Natural killer cell (primary cell): ENCODE measurements around the gene SNAP47. TPM values are rescaled to one million over a fixed set of nuclear protein-coding genes. Genes with fewer than 3 reads are reported as not detected.

Experiments used
- ATAC-seq, 3 donors: fragments of 150-1000 bp in 2 of 3; fragments of 200-7000 bp in 1 of 3; cut with Tn5 transposase; 1 replicate in 1 of 3; 2 replicates in 2 of 3; pipeline ENCODE4 v1.10.0; 2021; ENCODE audit warnings: mild to moderate bottlenecking in 2 of 3, moderate library complexity in 2 of 3
- DNase-seq, 2 donors: peaks; one replicate each; pipeline versions ENCODE4 v3.0.0 to v3.0.0-alpha.2; 2013 to 2021; ENCODE audit warnings: mixed read lengths in 1 of 2
- H3K27ac ChIP-seq: one replicate; pipeline ENCODE4 v1.5.1; 2013; ENCODE audit warnings: mild to moderate bottlenecking, low read length
- H3K27me3 ChIP-seq: one replicate; pipeline ENCODE4 v1.6.1; 2013; ENCODE audit warnings: low read length; ENCODE audit not compliant: control insufficient read depth, insufficient read depth
- H3K36me3 ChIP-seq: one replicate; pipeline ENCODE4 v1.6.1; 2013; ENCODE audit warnings: low read length; ENCODE audit not compliant: control insufficient read depth, insufficient read depth
- H3K4me1 ChIP-seq: one replicate; pipeline ENCODE4 v1.6.1; 2013; ENCODE audit warnings: low read length; ENCODE audit not compliant: control insufficient read depth, insufficient read depth
- H3K4me3 ChIP-seq: one replicate; pipeline ENCODE4 v1.5.1; 2013; ENCODE audit warnings: low read length
- H3K9me3 ChIP-seq: one replicate; pipeline ENCODE4 v1.6.1; 2013; ENCODE audit warnings: low read length; ENCODE audit not compliant: control insufficient read depth, insufficient read depth
- H3K27ac Mint-ChIP-seq, 2 donors: one replicate each; pipeline ENCODE4 v1.8.0; 2022; ENCODE audit warnings: mild to moderate bottlenecking in 2 of 2, mixed read lengths in 2 of 2, moderate library complexity in 1 of 2
- H3K27me3 Mint-ChIP-seq, 2 donors: one replicate each; pipeline ENCODE4 v1.8.0; 2022; ENCODE audit warnings: low read depth in 2 of 2, mixed read lengths in 2 of 2
- H3K36me3 Mint-ChIP-seq: one replicate; pipeline ENCODE4 v1.8.0; 2022; ENCODE audit warnings: mixed read lengths
- H3K4me1 Mint-ChIP-seq, 2 donors: one replicate each; pipeline ENCODE4 v1.8.0; 2022; ENCODE audit warnings: mixed read lengths in 2 of 2
- H3K4me3 Mint-ChIP-seq: one replicate; pipeline ENCODE4 v1.8.0; 2022; ENCODE audit warnings: mild to moderate bottlenecking, moderate library complexity, mixed read lengths
- H3K9me3 Mint-ChIP-seq, 2 donors: one replicate each; pipeline ENCODE4 v1.8.0; 2022; ENCODE audit warnings: mixed read lengths in 2 of 2
- WGBS: methylation state at CpG from one replicate; pipeline ENCODE4 v1.1.7; 2013; ENCODE audit warnings: missing lambda C conversion rate; ENCODE audit not compliant: insufficient coverage; 5-methylcytosine and 5-hydroxymethylcytosine counted together
- intact Hi-C: fragments of 100-400 bp; cut with micrococcal nuclease; formaldehyde crosslinking; loops from one replicate; pipeline ENCODE4 v1.14.2; 2022
- total RNA-seq, 4 donors: library from RNA; stranded (reverse); fragments of 120-200 nt in 1 of 4; gene quantifications; one replicate each; pipeline versions ENCODE4 v1.2.3 to v1.2.4, GENCODE V29; 2013 to 2022
- TF ChIP-seq, protein P1 (sequence below): fragments of 200-600 bp; IDR thresholded peaks from one replicate; pipeline ENCODE4 v1.8.0; 2022; ENCODE audit warnings: antibody characterized with exemption

SNAP47 gene
- total RNA-seq, 3 donors from 2014 or later (not counting 1 experiment from before 2014, with no cell fraction given) = 19.0 to 24.2 (median 23.1) TPM

DNA sequence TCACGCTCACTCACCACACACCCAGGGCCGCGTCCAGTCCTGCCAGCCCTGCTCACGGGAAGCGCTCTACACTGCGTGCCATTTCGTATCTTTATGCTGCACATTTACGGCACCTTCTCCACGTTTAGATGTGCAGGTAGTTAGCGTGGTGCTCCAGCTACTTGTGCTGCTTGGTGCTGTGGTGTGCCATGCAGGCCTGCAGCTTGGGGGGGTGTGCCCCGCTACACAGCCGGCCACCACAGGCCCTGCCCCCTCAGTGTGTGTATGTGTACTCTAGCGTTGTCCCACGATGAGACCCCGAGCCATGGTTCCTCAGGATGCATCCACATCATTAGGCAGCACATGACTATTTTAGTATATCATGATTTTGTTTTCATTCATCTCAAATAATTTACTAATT lies 38.3 kb downstream of the SNAP47 start:
- 93% methylated on average over 14 of the region's 15 CpGs for WGBS
- Mint-ChIP-seq H3K9me3 (no peaks in the 10 kb centered on the region), H3K4me1 (peaks cover 50 to 53% of the 10 kb centered on the region in 2 donors), H3K27me3 (peaks cover 5 to 16% of the 10 kb centered on the region in 2 donors), H3K4me3 (no peak overlapping the region), H3K27ac (peak overlapping the region; percentile 19 to 76), H3K36me3 (no peaks in the 10 kb centered on the region)
- intact Hi-C loops = no loop called here
- ATAC-seq = no peak
- H3K4me1 ChIP-seq = peaks cover 39% of the 10 kb centered on the region
- TF ChIP-seq, protein P1, sequence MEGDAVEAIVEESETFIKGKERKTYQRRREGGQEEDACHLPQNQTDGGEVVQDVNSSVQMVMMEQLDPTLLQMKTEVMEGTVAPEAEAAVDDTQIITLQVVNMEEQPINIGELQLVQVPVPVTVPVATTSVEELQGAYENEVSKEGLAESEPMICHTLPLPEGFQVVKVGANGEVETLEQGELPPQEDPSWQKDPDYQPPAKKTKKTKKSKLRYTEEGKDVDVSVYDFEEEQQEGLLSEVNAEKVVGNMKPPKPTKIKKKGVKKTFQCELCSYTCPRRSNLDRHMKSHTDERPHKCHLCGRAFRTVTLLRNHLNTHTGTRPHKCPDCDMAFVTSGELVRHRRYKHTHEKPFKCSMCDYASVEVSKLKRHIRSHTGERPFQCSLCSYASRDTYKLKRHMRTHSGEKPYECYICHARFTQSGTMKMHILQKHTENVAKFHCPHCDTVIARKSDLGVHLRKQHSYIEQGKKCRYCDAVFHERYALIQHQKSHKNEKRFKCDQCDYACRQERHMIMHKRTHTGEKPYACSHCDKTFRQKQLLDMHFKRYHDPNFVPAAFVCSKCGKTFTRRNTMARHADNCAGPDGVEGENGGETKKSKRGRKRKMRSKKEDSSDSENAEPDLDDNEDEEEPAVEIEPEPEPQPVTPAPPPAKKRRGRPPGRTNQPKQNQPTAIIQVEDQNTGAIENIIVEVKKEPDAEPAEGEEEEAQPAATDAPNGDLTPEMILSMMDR = no peak
- H3K36me3 ChIP-seq = peaks cover 8% of the 10 kb centered on the region
- H3K27me3 ChIP-seq = peaks cover 6% of the 10 kb centered on the region
- H3K9me3 ChIP-seq = no peaks in the 10 kb centered on the region
- H3K27ac ChIP-seq = no peak overlapping the region
- H3K4me3 ChIP-seq = no peak overlapping the region
- no peak for DNase-seq

DNA sequence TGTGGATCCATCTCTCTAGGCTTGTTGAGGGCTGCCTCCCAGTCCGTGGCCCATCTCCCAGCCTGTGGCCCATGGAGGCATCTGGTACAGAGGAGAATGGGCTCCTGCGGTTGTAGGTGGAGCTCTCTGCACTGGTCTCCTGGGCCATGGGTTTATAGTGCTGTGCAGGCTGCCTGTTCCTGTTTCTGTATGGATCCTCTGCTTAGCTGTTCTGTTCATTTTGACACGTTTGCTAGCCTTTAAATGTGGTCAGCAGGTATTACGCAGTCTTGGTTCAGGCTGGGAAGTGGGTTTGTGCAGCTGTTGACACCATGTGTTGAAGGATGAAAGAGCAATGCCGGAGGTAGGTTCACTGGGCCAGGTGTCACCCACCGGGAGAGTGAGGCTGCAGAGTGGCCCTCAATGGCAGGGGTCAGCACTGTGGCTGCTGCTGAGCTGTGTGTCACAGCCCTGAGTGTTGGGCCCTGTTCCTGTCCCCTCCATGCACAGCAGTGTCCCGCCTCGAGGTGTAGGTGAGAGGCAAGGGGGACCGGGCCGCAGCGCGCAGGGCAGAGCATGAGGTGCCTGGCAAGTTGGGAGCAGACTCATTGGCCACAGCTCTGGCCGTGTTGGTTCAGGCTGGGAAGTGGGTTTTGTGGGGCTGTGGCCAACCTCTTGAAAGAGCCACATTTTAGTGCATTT lies 39.0 kb downstream of the SNAP47 start:
- DNase-seq (peak; percentile 36 to 80), ATAC-seq (peak; percentile 65 to 79 (median 72))
- peaks cover 6% of the 10 kb centered on the region for H3K27me3 ChIP-seq
- peak overlapping the region; percentile 19 to 76 for H3K27ac Mint-ChIP-seq
- TF ChIP-seq, protein P1 = no peak
- no peaks in the 10 kb centered on the region for H3K9me3 ChIP-seq
- H3K27me3 Mint-ChIP-seq = peaks cover 0 to 10% of the 10 kb centered on the region in 2 donors
- no peak overlapping the region for H3K4me3 ChIP-seq
- peaks cover 46 to 48% of the 10 kb centered on the region in 2 donors for H3K4me1 Mint-ChIP-seq
- H3K4me1 ChIP-seq = peaks cover 39% of the 10 kb centered on the region
- peak overlapping the region; percentile 38 for H3K4me3 Mint-ChIP-seq
- H3K36me3 Mint-ChIP-seq = no peaks in the 10 kb centered on the region
- H3K9me3 Mint-ChIP-seq = no peaks in the 10 kb centered on the region
- no peak overlapping the region for H3K27ac ChIP-seq
- 43% methylated on average over 13 of the region's 13 CpGs for WGBS
- peaks cover 5% of the 10 kb centered on the region for H3K36me3 ChIP-seq
- intact Hi-C loops = loop anchor here (1.0 kb wide), 1 partner anchor 8 kb away; no protein-coding TSS in a partner anchor

DNA sequence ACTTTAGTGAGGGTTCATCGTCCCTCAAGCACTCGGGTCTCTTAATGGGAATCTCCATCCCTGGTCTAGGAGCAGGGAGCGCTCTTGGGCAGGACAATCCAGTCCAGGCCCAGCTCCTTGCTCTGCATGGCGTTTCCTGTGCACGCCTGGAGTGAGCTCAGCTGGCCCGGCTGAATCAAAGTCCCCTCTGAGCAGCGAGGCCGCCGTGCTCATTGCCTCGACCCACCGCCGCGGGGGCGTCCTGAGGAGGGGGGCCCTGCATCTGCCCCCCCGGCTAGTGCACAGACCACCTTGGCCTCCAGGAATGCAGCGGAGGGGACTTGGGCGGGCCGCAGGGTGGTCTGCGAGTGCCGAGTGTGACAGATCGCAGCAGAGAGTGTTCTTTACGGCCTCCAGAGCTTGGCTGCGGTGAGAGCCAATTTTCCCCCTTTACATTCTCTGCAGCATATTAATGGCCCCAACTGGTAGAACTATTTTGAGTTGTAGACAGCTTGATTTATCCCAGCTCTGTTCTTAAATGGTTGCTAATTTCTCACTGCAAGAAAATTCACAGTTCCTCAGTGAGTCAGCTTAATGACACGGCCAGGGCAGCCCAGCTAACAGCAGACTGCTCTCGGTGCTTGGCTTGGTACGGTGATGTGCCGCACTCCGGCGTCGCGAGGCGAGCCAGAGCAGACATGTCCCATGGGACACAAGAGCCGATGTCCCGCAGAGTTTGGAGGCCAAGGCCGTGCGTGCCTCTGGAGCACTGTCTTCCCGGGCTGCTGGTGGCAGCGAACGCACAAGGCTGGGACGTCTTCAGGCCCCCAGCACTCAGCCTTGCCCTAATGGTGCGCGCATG lies 39.8 kb downstream of the SNAP47 start:
- H3K9me3 Mint-ChIP-seq = no peaks in the 10 kb centered on the region
- Histone ChIP-seq H3K27me3 (peaks cover 4% of the 10 kb centered on the region), H3K4me3 (no peak overlapping the region), H3K27ac (no peak overlapping the region), H3K9me3 (no peaks in the 10 kb centered on the region), H3K4me1 (peaks cover 39% of the 10 kb centered on the region), H3K36me3 (peaks cover 3% of the 10 kb centered on the region)
- peaks cover 46 to 48% of the 10 kb centered on the region in 2 donors for H3K4me1 Mint-ChIP-seq
- peaks cover 0 to 7% of the 10 kb centered on the region in 2 donors for H3K27me3 Mint-ChIP-seq
- WGBS = 94% methylated on average over 41 of the region's 42 CpGs
- peak overlapping the region; percentile 38 for H3K4me3 Mint-ChIP-seq
- H3K36me3 Mint-ChIP-seq = no peaks in the 10 kb centered on the region
- H3K27ac Mint-ChIP-seq = peak overlapping the region in 1 of 2 donors; percentile 76
- ATAC-seq = no peak
- TF ChIP-seq, protein P1 = no peak
- no peak for DNase-seq
- intact Hi-C loops = loop anchor here (1.0 kb wide), 1 partner anchor 9 kb away; no protein-coding TSS in a partner anchor
